Loucy (cell line): ENCODE data around the gene MINDY2.
A peak's percentile ranks its signal among the peaks of the same experiment; 100 is the strongest.
"Not testable (repeated sequence)": the region's sequence is repeated elsewhere in the genome, so short reads cannot be mapped to it uniquely, and the experiment has no call there.

Experiments used
- H2AFZ ChIP-seq: fragments of 200-600 bp; sonication (generic); 2 replicates; pipeline ENCODE4 v1.6.0; 2016; ENCODE audit warnings: antibody characterized with exemption, mild to moderate bottlenecking, low read length, moderate library complexity
- H3F3A ChIP-seq: fragments of 200-600 bp; 2 replicates; pipeline ENCODE4 v1.6.0; 2016; ENCODE audit warnings: antibody characterized with exemption, low read depth, mild to moderate bottlenecking
- H3K27me3 ChIP-seq: fragments of 200-600 bp; sonication (generic); 2 replicates; pipeline ENCODE4 v1.6.1; 2014; ENCODE audit warnings: low read length, mild to moderate bottlenecking; ENCODE audit not compliant: insufficient read depth, poor library complexity, severe bottlenecking
- H3K36me3 ChIP-seq: fragments of 200-600 bp; sonication (generic); 2 replicates; pipeline ENCODE4 v1.6.1; 2016; ENCODE audit warnings: low read length; ENCODE audit not compliant: insufficient read depth
- H3K4me1 ChIP-seq: fragments of 200-600 bp; sonication (generic); 2 replicates; pipeline ENCODE4 v1.5.1; 2014; ENCODE audit warnings: low read length, mild to moderate bottlenecking; ENCODE audit not compliant: insufficient read depth, poor library complexity, severe bottlenecking
- H3K4me2 ChIP-seq: fragments of 200-600 bp; sonication (generic); 2 replicates; pipeline ENCODE4 v1.6.0; 2014; ENCODE audit warnings: antibody characterized with exemption, low read length, low read depth, mild to moderate bottlenecking; ENCODE audit not compliant: poor library complexity, severe bottlenecking
- H3K4me3 ChIP-seq: fragments of 200-600 bp; sonication (generic); 2 replicates; pipeline ENCODE4 v1.5.1; 2014; ENCODE audit warnings: low read length, mild to moderate bottlenecking, mixed read lengths; ENCODE audit not compliant: poor library complexity, severe bottlenecking
- H3K79me2 ChIP-seq: fragments of 200-600 bp; sonication (generic); 2 replicates; pipeline ENCODE4 v1.6.1; 2014; ENCODE audit warnings: low read length; ENCODE audit not compliant: insufficient read depth
- H3K9ac ChIP-seq: fragments of 200-600 bp; sonication (generic); 2 replicates; pipeline ENCODE4 v1.6.0; 2014; ENCODE audit warnings: mild to moderate bottlenecking, low read depth, low read length, moderate library complexity; ENCODE audit not compliant: poor library complexity, severe bottlenecking
- H3K9me2 ChIP-seq: fragments of 200-600 bp; sonication (generic); replicated peaks from 2 replicates; pipeline ENCODE4 v1.6.1; 2016; ENCODE audit warnings: low read depth, low read length, mixed read lengths
- H3K9me3 ChIP-seq: fragments of 200-600 bp; sonication (generic); 2 replicates; pipeline ENCODE4 v1.6.1; 2014; ENCODE audit warnings: mild to moderate bottlenecking, antibody characterized with exemption, low read length, low read depth; ENCODE audit not compliant: insufficient read depth
- H4K20me1 ChIP-seq: fragments of 200-600 bp; sonication (generic); 2 replicates; pipeline ENCODE4 v1.6.0; 2014; ENCODE audit warnings: antibody characterized with exemption, low read length, mild to moderate bottlenecking; ENCODE audit not compliant: insufficient read depth, poor library complexity, severe bottlenecking
- EZH2phosphoT487 ChIP-seq: fragments of 200-600 bp; IDR thresholded peaks from 2 replicates; pipeline ENCODE4 v1.6.1; 2018; ENCODE audit warnings: antibody characterized with exemption, mild to moderate bottlenecking, moderate library complexity, borderline replicate concordance
- TF ChIP-seq, protein P1 (sequence below): fragments of 200-600 bp; sonication (generic); conservative IDR thresholded peaks from 2 replicates; pipeline ENCODE4 v1.5.1; 2014; ENCODE audit warnings: mild to moderate bottlenecking, antibody characterized with exemption, low read length

MINDY2 gene

GRCh38 chr15:58842713-58843396, 71.8 kb downstream of the MINDY2 start:
- Histone ChIP-seq H4K20me1 (no peaks in the 10 kb centered on the region), H2AFZ (no peak overlapping the region), H3K9me3 (no peaks in the 10 kb centered on the region), H3K4me1 (no peaks in the 10 kb centered on the region), H3K9ac (no peak overlapping the region), H3K36me3 (peaks cover 13% of the 10 kb centered on the region), H3F3A (no peaks in the 10 kb centered on the region), H3K79me2 (no peaks in the 10 kb centered on the region), H3K9me2 (no peaks in the 10 kb centered on the region), H3K27me3 (no peaks in the 10 kb centered on the region), H3K4me2 (no peak overlapping the region), H3K4me3 (no peak overlapping the region)
- no peak for TF ChIP-seq EZH2phosphoT487
- TF ChIP-seq, protein P1, sequence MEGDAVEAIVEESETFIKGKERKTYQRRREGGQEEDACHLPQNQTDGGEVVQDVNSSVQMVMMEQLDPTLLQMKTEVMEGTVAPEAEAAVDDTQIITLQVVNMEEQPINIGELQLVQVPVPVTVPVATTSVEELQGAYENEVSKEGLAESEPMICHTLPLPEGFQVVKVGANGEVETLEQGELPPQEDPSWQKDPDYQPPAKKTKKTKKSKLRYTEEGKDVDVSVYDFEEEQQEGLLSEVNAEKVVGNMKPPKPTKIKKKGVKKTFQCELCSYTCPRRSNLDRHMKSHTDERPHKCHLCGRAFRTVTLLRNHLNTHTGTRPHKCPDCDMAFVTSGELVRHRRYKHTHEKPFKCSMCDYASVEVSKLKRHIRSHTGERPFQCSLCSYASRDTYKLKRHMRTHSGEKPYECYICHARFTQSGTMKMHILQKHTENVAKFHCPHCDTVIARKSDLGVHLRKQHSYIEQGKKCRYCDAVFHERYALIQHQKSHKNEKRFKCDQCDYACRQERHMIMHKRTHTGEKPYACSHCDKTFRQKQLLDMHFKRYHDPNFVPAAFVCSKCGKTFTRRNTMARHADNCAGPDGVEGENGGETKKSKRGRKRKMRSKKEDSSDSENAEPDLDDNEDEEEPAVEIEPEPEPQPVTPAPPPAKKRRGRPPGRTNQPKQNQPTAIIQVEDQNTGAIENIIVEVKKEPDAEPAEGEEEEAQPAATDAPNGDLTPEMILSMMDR, result no peak

DNA sequence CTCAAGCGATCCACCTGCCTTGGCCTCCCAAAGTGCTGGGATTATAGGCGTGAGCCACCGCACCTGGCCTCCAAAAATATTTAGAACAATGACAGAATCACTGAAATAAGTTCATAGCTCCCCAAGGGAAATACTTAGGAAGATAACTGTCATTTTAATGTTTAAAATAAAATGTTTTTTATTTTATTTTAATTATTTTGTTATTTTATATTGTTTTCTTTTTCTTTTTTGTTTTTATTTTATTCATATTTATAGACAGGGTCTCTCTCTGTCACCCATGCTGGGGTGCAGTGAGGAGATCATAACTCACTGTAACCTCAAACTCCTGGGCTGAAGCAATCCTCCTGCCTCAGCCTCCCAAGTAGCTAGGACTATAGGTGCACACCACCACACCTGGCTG, 80.1 kb downstream of the MINDY2 start:
- peaks cover 31% of the 10 kb centered on the region for H3K36me3 ChIP-seq
- H4K20me1 ChIP-seq, H3K79me2 ChIP-seq, H3K4me1 ChIP-seq, H3K4me3 ChIP-seq, H2AFZ ChIP-seq, H3K9ac ChIP-seq, H3K27me3 ChIP-seq, H3K4me2 ChIP-seq, H3F3A ChIP-seq, H3K9me2 ChIP-seq, H3K9me3 ChIP-seq: not testable (repeated sequence)

GRCh38 chr15:58852347-58852746, 81.2 kb downstream of the MINDY2 start:
- no peaks in the 10 kb centered on the region for H3K9me3 ChIP-seq
- no peaks in the 10 kb centered on the region for H3K79me2 ChIP-seq
- H3K4me3 ChIP-seq, result no peak overlapping the region
- H3K27me3 ChIP-seq, result no peaks in the 10 kb centered on the region
- H3K9me2 ChIP-seq, result no peaks in the 10 kb centered on the region
- no peak for TF ChIP-seq EZH2phosphoT487
- TF ChIP-seq, protein P1, result peak; percentile 27
- no peaks in the 10 kb centered on the region for H4K20me1 ChIP-seq
- no peak overlapping the region for H3K9ac ChIP-seq
- H3K4me1 ChIP-seq, result no peaks in the 10 kb centered on the region
- H3F3A ChIP-seq, result no peaks in the 10 kb centered on the region
- H2AFZ ChIP-seq, result no peak overlapping the region
- H3K4me2 ChIP-seq, result no peak overlapping the region
- H3K36me3 ChIP-seq, result peaks cover 30% of the 10 kb centered on the region; the same call in 1 of the 2 replicates

GRCh38 chr15:58854593-58854992, 83.5 kb downstream of the MINDY2 start:
- no peaks in the 10 kb centered on the region for H3F3A ChIP-seq
- no peaks in the 10 kb centered on the region for H3K9me3 ChIP-seq
- H3K36me3 ChIP-seq, result peaks cover 21% of the 10 kb centered on the region; the same call in 1 of the 2 replicates
- H3K9me2 ChIP-seq, result no peaks in the 10 kb centered on the region
- H3K27me3 ChIP-seq, result no peaks in the 10 kb centered on the region
- H3K79me2 ChIP-seq, result no peaks in the 10 kb centered on the region
- H3K4me2 ChIP-seq, result no peak overlapping the region
- TF ChIP-seq EZH2phosphoT487, result no peak
- TF ChIP-seq, protein P1, result no peak
- no peak overlapping the region for H2AFZ ChIP-seq
- H3K4me3 ChIP-seq, result no peak overlapping the region
- H4K20me1 ChIP-seq, result no peaks in the 10 kb centered on the region
- no peaks in the 10 kb centered on the region for H3K4me1 ChIP-seq
- H3K9ac ChIP-seq, result no peak overlapping the region
